KMS-11 (cell line): ENCODE measurements around the gene SLC27A1.

Experiments used
- H2AFZ ChIP-seq: fragments of 200-600 bp; sonication (generic); 2 replicates; pipeline ENCODE4 v1.6.1; 2016; ENCODE audit warnings: antibody characterized with exemption, mixed run types, low read depth
- H3K27ac ChIP-seq: fragments of 200-600 bp; sonication (generic); 2 replicates; pipeline ENCODE4 v1.6.1; 2016; ENCODE audit warnings: mild to moderate bottlenecking, mixed run types
- H3K27me3 ChIP-seq: fragments of 200-600 bp; sonication (generic); 2 replicates; pipeline ENCODE4 v1.6.1; 2017; ENCODE audit warnings: mild to moderate bottlenecking, low read depth, mixed run types, moderate library complexity; ENCODE audit not compliant: insufficient read depth
- H3K36me3 ChIP-seq: fragments of 200-600 bp; sonication (generic); 2 replicates; pipeline ENCODE4 v1.6.1; 2017; ENCODE audit warnings: mild to moderate bottlenecking, mixed run types; ENCODE audit not compliant: insufficient read depth
- H3K4me1 ChIP-seq: fragments of 200-600 bp; sonication (generic); 2 replicates; pipeline ENCODE4 v1.6.1; 2016; ENCODE audit warnings: mild to moderate bottlenecking, low read depth, mixed run types; ENCODE audit not compliant: poor library complexity, severe bottlenecking
- H3K4me2 ChIP-seq: fragments of 200-600 bp; sonication (generic); 2 replicates; pipeline ENCODE4 v1.7.0; 2016; ENCODE audit warnings: mild to moderate bottlenecking, mixed run types
- H3K4me3 ChIP-seq: fragments of 200-600 bp; sonication (generic); IDR thresholded peaks from 2 replicates; pipeline ENCODE4 v1.6.1; 2017; ENCODE audit warnings: low read depth, low read length, mixed read lengths; ENCODE audit not compliant: insufficient read depth
- H3K79me2 ChIP-seq: fragments of 200-600 bp; sonication (generic); 2 replicates; pipeline ENCODE4 v1.6.1; 2016; ENCODE audit warnings: low read depth, mixed run types; ENCODE audit not compliant: insufficient read depth
- H3K9ac ChIP-seq: fragments of 200-600 bp; sonication (generic); 2 replicates; pipeline ENCODE4 v1.6.1; 2016; ENCODE audit warnings: mild to moderate bottlenecking, mixed run types
- H4K20me1 ChIP-seq: fragments of 200-600 bp; sonication (generic); 2 replicates; pipeline ENCODE4 v1.6.1; 2016; ENCODE audit warnings: mild to moderate bottlenecking, mixed run types; ENCODE audit not compliant: insufficient read depth
- CTCF ChIP-seq: fragments of 200-600 bp; sonication (generic); conservative IDR thresholded peaks from 2 replicates; pipeline ENCODE4 v1.6.1; 2017; ENCODE audit warnings: low read depth, mild to moderate bottlenecking, antibody characterized with exemption, low read length, moderate library complexity, mixed read lengths

The SLC27A1 gene

GRCh38 chr19:17448131-17448967 is 22.0 kb upstream of the SLC27A1 start, which contains the start of gene TMEM221:
TMEM221 (minus strand) TSS chr19:17448668; CDS start chr19:17448462, 206 bp downstream.
- Histone ChIP-seq H3K4me2 (peak within 1 kb of the TSS; percentile 13; the same call in 1 of the 2 replicates), H3K27me3 (peaks cover 16% of the 10 kb centered on the region; the same call in 1 of the 2 replicates), H3K4me3 (no peak within 1 kb of the TSS), H3K9ac (no peak within 1 kb of the TSS), H2AFZ (peak within 1 kb of the TSS; percentile 14; the same call in 1 of the 2 replicates), H3K79me2 (no peaks in the 10 kb centered on the region), H3K4me1 (peaks cover 3% of the 10 kb centered on the region), H3K36me3 (no peaks in the 10 kb centered on the region), H4K20me1 (no peaks in the 10 kb centered on the region), H3K27ac (no peak within 1 kb of the TSS)
- TF ChIP-seq CTCF, result peak; percentile 32; the same call in 1 of the 2 replicates

DNA sequence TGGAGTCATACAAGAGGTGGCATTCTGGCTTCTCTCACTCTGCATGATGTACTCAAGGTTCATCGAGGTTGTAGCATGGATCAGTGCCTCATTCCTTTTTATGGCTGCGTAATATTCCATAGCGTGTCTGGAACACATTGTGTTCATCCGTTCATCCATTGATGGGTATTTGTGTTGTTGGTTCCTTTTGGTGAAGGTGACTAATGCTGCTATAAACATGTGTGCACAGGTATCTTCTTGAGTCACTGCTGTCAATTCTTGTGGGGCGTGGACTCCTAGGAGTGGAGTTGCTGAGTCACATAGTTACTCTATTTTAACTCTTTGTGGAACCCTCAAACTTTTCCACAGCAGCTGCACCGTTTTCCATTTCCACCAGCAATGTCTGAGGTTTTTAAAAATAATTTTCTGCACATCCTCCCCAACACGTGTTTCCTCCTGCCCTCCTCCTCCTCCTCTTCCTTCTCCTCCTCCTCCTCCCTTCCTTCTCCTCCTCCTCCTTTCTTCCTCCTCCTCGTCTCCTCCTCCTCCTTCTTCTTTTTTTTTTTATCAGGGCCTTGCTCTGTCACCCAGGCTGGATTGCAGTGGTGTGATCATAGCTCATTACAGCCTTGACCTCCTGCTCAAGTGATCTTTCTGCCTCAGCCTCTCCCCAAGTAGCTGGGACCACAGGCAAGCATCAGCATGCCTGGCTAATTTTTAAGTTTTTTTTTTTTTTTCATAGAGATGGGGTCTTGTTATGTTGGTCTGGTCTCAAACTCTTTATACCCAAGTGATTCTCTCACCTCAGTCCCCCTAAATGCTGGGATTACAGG is 19.9 kb upstream of the SLC27A1 start:
- Histone ChIP-seq H2AFZ (no peak overlapping the region), H3K36me3 (no peaks in the 10 kb centered on the region), H3K4me3 (no peak overlapping the region), H3K79me2 (no peaks in the 10 kb centered on the region), H3K4me1 (peaks cover 8% of the 10 kb centered on the region), H3K9ac (no peak overlapping the region), H3K4me2 (no peak overlapping the region), H3K27ac (no peak overlapping the region), H4K20me1 (no peaks in the 10 kb centered on the region), H3K27me3 (peaks cover 22% of the 10 kb centered on the region; the same call in 1 of the 2 replicates)
- TF ChIP-seq CTCF, result no peak

GRCh38 chr19:17451820-17452219 is 18.5 kb upstream of the SLC27A1 start:
- no peak for TF ChIP-seq CTCF
- Histone ChIP-seq H3K27ac (no peak overlapping the region), H3K4me1 (peaks cover 8% of the 10 kb centered on the region), H3K9ac (no peak overlapping the region), H4K20me1 (no peaks in the 10 kb centered on the region), H3K4me3 (no peak overlapping the region), H2AFZ (no peak overlapping the region), H3K27me3 (peaks cover 22% of the 10 kb centered on the region; the same call in 1 of the 2 replicates), H3K36me3 (no peaks in the 10 kb centered on the region), H3K4me2 (no peak overlapping the region), H3K79me2 (no peaks in the 10 kb centered on the region)

- no peaks in the 10 kb centered on the region for H3K36me3 ChIP-seq
- H4K20me1 ChIP-seq, result no peaks in the 10 kb centered on the region
- H3K79me2 ChIP-seq, result no peaks in the 10 kb centered on the region
- H2AFZ ChIP-seq, result no peak overlapping the region
- peaks cover 14% of the 10 kb centered on the region for H3K27me3 ChIP-seq
- H3K27ac ChIP-seq, result no peak overlapping the region
- H3K4me3 ChIP-seq, result no peak overlapping the region
- H3K9ac ChIP-seq, result no peak overlapping the region
- TF ChIP-seq CTCF, result no peak
- no peak overlapping the region for H3K4me2 ChIP-seq
- H3K4me1 ChIP-seq, result peaks cover 17% of the 10 kb centered on the region
Observed at GRCh38 chr19:17454576-17455071, 15.7 kb upstream of the SLC27A1 start.
